GM10266 (cell line): ENCODE data around the gene FAM89B.

Source experiments
- DNase-seq: peaks from one replicate; pipeline ENCODE4 v3.0.0; 2012; ENCODE audit errors: extremely low spot score
- CTCF ChIP-seq: IDR thresholded peaks from 2 replicates; pipeline ENCODE4 v1.5.1; 2012; ENCODE audit warnings: mild to moderate bottlenecking, low read depth; ENCODE audit not compliant: control insufficient read depth, insufficient read depth; ENCODE audit errors: missing control alignments

FAM89B gene

GRCh38 chr11:65528819-65529350 is 43.5 kb upstream of the FAM89B start:
- no peak for TF ChIP-seq CTCF
- no peak for DNase-seq

DNA sequence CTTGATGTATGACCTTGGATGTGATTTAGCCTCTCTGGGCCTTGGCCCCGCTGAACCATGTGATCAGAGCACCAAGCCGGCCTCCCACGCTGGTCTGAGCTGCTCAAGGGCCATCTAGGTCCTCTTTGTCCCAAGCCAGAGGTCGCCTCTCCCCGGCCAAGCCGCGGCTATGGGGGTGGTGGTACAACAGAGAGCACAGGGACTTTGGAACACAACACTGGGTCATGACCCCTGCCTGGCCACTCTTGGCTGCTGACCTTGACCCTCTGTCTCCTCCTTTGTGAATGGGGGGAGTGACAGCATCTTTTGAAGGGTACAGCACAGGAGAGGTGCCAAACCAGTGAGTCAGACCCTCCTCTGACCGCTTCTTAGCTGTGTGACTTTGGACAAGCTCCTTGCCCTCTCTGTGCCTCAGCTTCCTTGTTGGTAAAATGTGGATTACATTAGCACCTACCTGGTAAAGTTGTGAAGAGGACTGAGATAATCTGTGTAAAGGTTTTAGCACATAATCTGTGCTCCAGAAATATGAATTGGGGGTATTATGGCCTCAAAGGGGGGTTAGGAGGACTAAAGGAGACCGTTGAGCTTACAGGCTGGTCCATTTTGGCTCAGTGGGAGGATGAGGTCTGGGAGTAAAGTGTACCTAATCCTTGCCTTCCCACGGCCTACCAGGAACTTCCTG is 42.7 kb upstream of the FAM89B start:
- TF ChIP-seq CTCF = no peak
- no peak for DNase-seq

GRCh38 chr11:65530157-65530496 is 42.2 kb upstream of the FAM89B start:
- peak; percentile 12 for TF ChIP-seq CTCF
- no peak for DNase-seq

DNA sequence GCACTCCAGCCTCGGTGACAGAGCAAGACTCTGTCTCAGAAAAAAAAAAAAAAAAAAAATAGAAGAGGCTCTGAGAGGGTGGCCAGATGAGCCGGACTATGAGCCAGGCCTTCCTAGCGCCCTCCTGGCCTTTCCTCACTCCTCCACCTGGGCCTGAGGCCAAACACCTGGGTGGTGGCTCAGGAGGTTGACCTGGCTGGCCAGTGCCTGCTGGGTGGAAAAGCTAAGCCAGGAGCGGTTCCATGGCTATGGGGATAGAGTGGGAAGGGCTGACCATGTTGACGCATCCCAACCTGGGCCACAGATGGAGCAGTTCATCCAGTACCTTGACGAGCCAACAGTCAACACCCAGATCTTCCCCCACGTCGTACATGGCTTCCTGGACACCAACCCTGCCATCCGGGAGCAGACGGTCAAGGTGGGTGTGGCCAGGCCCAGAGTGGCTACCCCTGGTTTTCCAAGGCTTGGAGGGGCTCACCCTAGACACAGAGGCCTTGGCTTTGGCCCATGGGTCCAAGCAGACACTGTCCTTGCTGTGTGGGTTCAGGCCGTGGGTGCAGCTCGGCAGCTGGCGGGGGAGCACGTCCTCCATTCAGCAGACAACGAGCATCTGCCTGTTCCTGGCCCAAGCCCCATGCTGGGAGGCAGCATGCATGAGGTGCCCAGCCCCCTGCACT is 39.8 kb upstream of the FAM89B start:
- no peak for TF ChIP-seq CTCF
- no peak for DNase-seq

GRCh38 chr11:65535102-65535501 is 37.2 kb upstream of the FAM89B start:
- TF ChIP-seq CTCF = no peak
- no peak for DNase-seq

DNA sequence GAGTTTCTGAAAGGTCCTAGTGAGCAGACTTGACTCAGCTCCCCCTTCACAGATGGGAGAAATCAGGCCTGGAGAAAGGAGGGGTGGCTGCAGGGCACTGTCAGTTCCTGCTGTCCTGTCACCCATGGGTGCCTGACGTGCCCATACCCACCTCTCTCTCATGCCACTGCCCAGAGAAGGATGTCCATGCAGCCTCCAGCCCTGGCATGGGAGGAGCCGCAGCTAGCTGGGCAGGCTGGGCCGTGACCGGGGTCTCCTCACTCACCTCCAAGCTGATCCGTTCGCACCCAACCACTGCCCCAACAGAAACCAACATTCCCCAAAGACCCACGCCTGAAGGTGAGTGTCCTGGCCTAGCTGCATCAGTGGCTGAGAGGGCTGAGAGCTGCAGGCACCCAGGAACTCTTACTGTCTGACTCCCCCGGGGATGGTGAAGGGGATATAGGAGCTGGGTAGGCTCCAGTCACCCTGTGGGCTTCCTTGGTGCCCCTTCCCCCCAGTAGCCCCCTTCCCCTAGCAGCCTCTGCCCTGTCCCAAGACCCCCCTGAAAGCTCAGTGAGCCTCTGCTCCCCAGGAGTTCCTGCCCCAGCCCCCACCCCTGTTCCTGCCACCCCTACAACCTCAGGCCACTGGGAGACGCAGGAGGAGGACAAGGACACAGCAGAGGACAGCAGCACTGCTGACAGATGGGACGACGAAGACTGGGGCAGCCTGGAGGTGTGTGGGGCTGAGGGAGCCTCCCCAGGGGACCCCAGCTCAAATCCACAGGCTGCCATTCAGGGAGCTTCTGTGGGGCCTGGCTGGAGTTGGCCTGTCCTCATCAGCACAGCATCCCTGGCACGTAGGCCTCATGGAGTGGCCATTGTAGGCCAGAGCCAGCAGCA is 35.7 kb upstream of the FAM89B start:
- no peak for TF ChIP-seq CTCF
- no peak for DNase-seq
